Neural cell (in vitro differentiated cells): ENCODE measurements around the gene HPD. TPM values are rescaled to one million over a fixed set of nuclear protein-coding genes. Genes with fewer than 3 reads are reported as not detected.
A peak's percentile ranks its signal among the peaks of the same experiment; 100 is the strongest.

Experiments
- H2AFZ ChIP-seq: fragments of 200-600, 300-800 bp; sonication (generic), shearing (Covaris generic); 2 replicates; pipeline ENCODE4 v1.6.0; 2014; ENCODE audit warnings: low read depth, mild to moderate bottlenecking, antibody characterized with exemption, low read length, moderate library complexity
- H3F3A ChIP-seq: fragments of 200-600 bp; shearing (Covaris generic); 2 replicates; pipeline ENCODE4 v1.6.1; 2016; ENCODE audit warnings: mild to moderate bottlenecking, moderate library complexity, mixed read lengths, antibody characterized with exemption, low read length; ENCODE audit not compliant: insufficient read depth, poor library complexity, severe bottlenecking
- H3K27ac ChIP-seq: fragments of 200-600, 300-800 bp; sonication (generic), shearing (Covaris generic); 2 replicates; pipeline ENCODE4 v1.5.1; 2014; ENCODE audit warnings: mild to moderate bottlenecking, low read length, moderate library complexity
- H3K27me3 ChIP-seq: fragments of 300-800, 200-600 bp; sonication (generic), shearing (Covaris generic); 2 replicates; pipeline ENCODE4 v1.6.0; 2014; ENCODE audit warnings: mild to moderate bottlenecking, low read depth, low read length, moderate library complexity; ENCODE audit not compliant: insufficient read depth
- H3K36me3 ChIP-seq: fragments of 300-800, 200-600 bp; sonication (generic), shearing (Covaris generic); 2 replicates; pipeline ENCODE4 v1.5.1; 2014; ENCODE audit warnings: mild to moderate bottlenecking, antibody characterized with exemption, low read length, moderate library complexity; ENCODE audit not compliant: insufficient read depth
- H3K4me2 ChIP-seq: fragments of 300-800, 200-600 bp; sonication (generic), shearing (Covaris generic); 2 replicates; pipeline ENCODE4 v1.6.0; 2014; ENCODE audit warnings: mild to moderate bottlenecking, low read length
- H3K4me3 ChIP-seq: fragments of 300-800, 200-600 bp; sonication (generic), shearing (Covaris generic); 2 replicates; pipeline ENCODE4 v1.5.1; 2014; ENCODE audit warnings: mild to moderate bottlenecking, low read length, moderate library complexity
- H3K79me2 ChIP-seq: fragments of 200-600 bp; shearing (Covaris generic); replicated peaks from 2 replicates; pipeline ENCODE4 v1.6.0; 2014; ENCODE audit warnings: mild to moderate bottlenecking, low read length, moderate library complexity; ENCODE audit not compliant: insufficient read depth
- H3K9ac ChIP-seq: fragments of 300-800, 200-600 bp; sonication (generic), shearing (Covaris generic); 2 replicates; pipeline ENCODE4 v1.6.1; 2016; ENCODE audit warnings: mild to moderate bottlenecking, low read length, mixed read lengths
- H3K9me2 ChIP-seq: fragments of 200-600 bp; shearing (Covaris generic); 2 replicates; pipeline ENCODE4 v1.6.1; 2016; ENCODE audit warnings: mild to moderate bottlenecking, low read length, mixed read lengths; ENCODE audit not compliant: insufficient read depth
- H3K9me3 ChIP-seq: fragments of 200-600, 300-800 bp; sonication (generic), shearing (Covaris generic); 2 replicates; pipeline ENCODE4 v1.6.1; 2016; ENCODE audit warnings: mild to moderate bottlenecking, mixed run types, low read length, moderate library complexity, mixed read lengths
- H4K20me1 ChIP-seq: fragments of 200-600 bp; shearing (Covaris generic); 2 replicates; pipeline ENCODE4 v1.6.1; 2016; ENCODE audit warnings: mild to moderate bottlenecking, mixed run types; ENCODE audit not compliant: insufficient read depth
- EP300 ChIP-seq: fragments of 450-650 bp; conservative IDR thresholded peaks from 2 replicates; pipeline ENCODE4 v1.6.1; 2014; ENCODE audit warnings: antibody characterized with exemption, mild to moderate bottlenecking, moderate library complexity; ENCODE audit not compliant: poor library complexity, severe bottlenecking
- EZH2 ChIP-seq: fragments of 200-600, 300-800 bp; shearing (Covaris generic), sonication (generic); IDR thresholded peaks from 2 replicates; pipeline ENCODE4 v1.6.1; 2014; ENCODE audit warnings: antibody characterized with exemption, low read length, borderline replicate concordance, mild to moderate bottlenecking; ENCODE audit not compliant: insufficient read depth, poor library complexity, severe bottlenecking
- MXI1 ChIP-seq: fragments of 450-650 bp; conservative IDR thresholded peaks from 2 replicates; pipeline ENCODE4 v1.6.1; 2014; ENCODE audit warnings: antibody characterized with exemption, mild to moderate bottlenecking; ENCODE audit not compliant: poor library complexity, severe bottlenecking
- POLR2AphosphoS5 ChIP-seq: IDR thresholded peaks from 2 replicates; pipeline ENCODE4 v1.6.1; 2012
- RAD21 ChIP-seq: fragments of 450-650 bp; conservative IDR thresholded peaks from 2 replicates; pipeline ENCODE4 v1.6.1; 2014; ENCODE audit warnings: antibody characterized with exemption, mild to moderate bottlenecking, moderate library complexity
- REST ChIP-seq: IDR thresholded peaks from 2 replicates; pipeline ENCODE4 v1.6.1; 2012; ENCODE audit warnings: borderline replicate concordance
- SMC3 ChIP-seq: fragments of 450-650 bp; conservative IDR thresholded peaks from 2 replicates; pipeline ENCODE4 v1.6.1; 2014; ENCODE audit warnings: antibody characterized with exemption, mild to moderate bottlenecking, moderate library complexity; ENCODE audit not compliant: poor library complexity
- TAF1 ChIP-seq: IDR thresholded peaks from 2 replicates; pipeline ENCODE4 v1.6.1; 2012; ENCODE audit warnings: low read depth
- polyA plus RNA-seq: library from polyadenylated mRNA; depleted of rRNA; stranded (reverse); fragments of >200 nt; gene quantifications from 2 replicates; pipeline ENCODE4 v1.2.3, GENCODE V29; 2014
- TF ChIP-seq, protein P1 (sequence below): fragments of 450-650 bp; IDR thresholded peaks from 2 replicates; pipeline ENCODE4 v1.5.1; 2014; ENCODE audit warnings: antibody characterized with exemption, mild to moderate bottlenecking, moderate library complexity; ENCODE audit not compliant: poor library complexity, severe bottlenecking

The HPD gene
- polyA plus RNA-seq, 1 donor from 2014 or later = not detected

- no peak overlapping the region for H3K27ac ChIP-seq
- H4K20me1 ChIP-seq = peaks cover 46% of the 10 kb centered on the region
- H3K9ac ChIP-seq = no peak overlapping the region
- no peaks in the 10 kb centered on the region for H3K27me3 ChIP-seq
- no peak overlapping the region for H3K4me3 ChIP-seq
- H3K36me3 ChIP-seq = no peaks in the 10 kb centered on the region
- no peak overlapping the region for H3K4me2 ChIP-seq
- H3K9me3 ChIP-seq = no peaks in the 10 kb centered on the region
- H3K79me2 ChIP-seq = peaks cover 91% of the 10 kb centered on the region
- H3F3A ChIP-seq = no peaks in the 10 kb centered on the region
- H2AFZ ChIP-seq = no peak overlapping the region
- TF ChIP-seq TAF1 (no peak), EP300 (no peak)
- H3K9me2 ChIP-seq = no peaks in the 10 kb centered on the region
These were observed 48.9 kb downstream of the HPD start for GRCh38 chr12:121809712-121810116.

DNA sequence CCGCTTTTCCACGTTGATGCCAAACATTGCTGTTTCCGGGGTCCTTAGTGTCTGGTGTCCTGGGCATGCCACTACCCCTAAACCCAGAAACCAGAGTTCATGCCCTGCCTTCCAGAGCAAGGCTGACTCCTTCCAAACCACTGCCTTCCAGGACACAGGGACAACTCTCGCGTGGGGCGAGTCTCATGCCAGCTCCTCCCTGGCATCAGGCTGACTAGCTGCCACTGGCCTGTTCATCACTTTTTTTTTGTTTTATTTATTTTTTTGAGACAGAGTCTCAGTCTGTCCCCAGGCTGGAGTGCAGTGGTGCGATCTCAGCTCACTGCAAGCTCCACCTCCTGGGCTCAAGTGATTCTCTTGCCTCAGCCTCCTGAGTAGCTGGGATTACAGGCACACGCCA, 50.0 kb downstream of the HPD start:
- no peak overlapping the region for H3K9ac ChIP-seq
- peaks cover 91% of the 10 kb centered on the region for H3K79me2 ChIP-seq
- TF ChIP-seq POLR2AphosphoS5 (no peak), REST (no peak), TAF1 (no peak), MXI1 (no peak)
- H3K4me2 ChIP-seq = no peak overlapping the region
- H3K36me3 ChIP-seq = no peaks in the 10 kb centered on the region
- H3K9me2 ChIP-seq = no peaks in the 10 kb centered on the region
- no peak overlapping the region for H3K27ac ChIP-seq
- no peaks in the 10 kb centered on the region for H3K27me3 ChIP-seq
- no peaks in the 10 kb centered on the region for H3F3A ChIP-seq
- no peaks in the 10 kb centered on the region for H3K9me3 ChIP-seq
- peaks cover 46% of the 10 kb centered on the region for H4K20me1 ChIP-seq
- H3K4me3 ChIP-seq = no peak overlapping the region
- H2AFZ ChIP-seq = no peak overlapping the region

DNA sequence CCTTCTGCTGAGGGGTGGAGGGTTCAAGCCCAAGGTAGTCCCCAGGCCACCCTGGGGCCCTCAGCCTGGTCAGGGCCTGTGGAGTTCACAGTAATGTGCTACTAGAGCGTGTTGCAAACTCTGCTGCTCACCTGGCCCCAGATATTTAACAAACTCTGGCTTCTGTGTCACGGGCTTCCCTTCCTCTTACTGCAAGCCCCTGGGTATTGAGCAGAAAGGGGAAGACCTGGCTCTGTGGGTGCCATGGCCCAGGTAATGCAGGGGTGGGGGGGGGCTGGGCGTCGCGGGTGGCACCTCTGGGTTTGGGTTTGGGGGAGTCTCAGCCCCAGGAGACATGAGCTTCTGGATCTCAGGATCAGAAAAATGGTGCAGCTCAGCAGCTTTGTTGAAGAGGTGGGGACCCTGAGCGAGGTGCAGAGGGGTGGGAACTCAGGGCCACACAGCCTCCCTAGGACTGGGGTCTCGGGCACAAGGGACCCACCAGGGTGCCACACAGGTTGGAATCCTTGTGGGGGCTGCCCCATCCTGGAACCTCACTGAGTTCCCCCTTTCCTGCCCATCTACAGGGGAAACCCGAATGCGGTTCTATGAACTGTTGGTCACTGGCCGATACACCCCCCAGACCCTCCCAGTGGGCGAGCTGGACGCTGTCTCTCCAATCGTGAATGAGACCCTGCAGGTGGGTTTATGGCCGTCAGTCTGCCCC, 50.9 kb downstream of the HPD start:
- Histone ChIP-seq H3K9me2 (no peaks in the 10 kb centered on the region), H2AFZ (no peak overlapping the region), H3K27me3 (no peaks in the 10 kb centered on the region), H3K4me3 (peak overlapping the region; percentile 92), H3K4me2 (no peak overlapping the region), H3F3A (no peaks in the 10 kb centered on the region), H4K20me1 (peaks cover 40% of the 10 kb centered on the region), H3K27ac (no peak overlapping the region), H3K9me3 (no peaks in the 10 kb centered on the region), H3K79me2 (peaks cover 83% of the 10 kb centered on the region), H3K9ac (no peak overlapping the region), H3K36me3 (no peaks in the 10 kb centered on the region)
- TF ChIP-seq EZH2 (no peak), TAF1 (no peak), POLR2AphosphoS5 (no peak), SMC3 (no peak), REST (no peak), RAD21 (no peak), EP300 (no peak), MXI1 (no peak)
- TF ChIP-seq, protein P1, sequence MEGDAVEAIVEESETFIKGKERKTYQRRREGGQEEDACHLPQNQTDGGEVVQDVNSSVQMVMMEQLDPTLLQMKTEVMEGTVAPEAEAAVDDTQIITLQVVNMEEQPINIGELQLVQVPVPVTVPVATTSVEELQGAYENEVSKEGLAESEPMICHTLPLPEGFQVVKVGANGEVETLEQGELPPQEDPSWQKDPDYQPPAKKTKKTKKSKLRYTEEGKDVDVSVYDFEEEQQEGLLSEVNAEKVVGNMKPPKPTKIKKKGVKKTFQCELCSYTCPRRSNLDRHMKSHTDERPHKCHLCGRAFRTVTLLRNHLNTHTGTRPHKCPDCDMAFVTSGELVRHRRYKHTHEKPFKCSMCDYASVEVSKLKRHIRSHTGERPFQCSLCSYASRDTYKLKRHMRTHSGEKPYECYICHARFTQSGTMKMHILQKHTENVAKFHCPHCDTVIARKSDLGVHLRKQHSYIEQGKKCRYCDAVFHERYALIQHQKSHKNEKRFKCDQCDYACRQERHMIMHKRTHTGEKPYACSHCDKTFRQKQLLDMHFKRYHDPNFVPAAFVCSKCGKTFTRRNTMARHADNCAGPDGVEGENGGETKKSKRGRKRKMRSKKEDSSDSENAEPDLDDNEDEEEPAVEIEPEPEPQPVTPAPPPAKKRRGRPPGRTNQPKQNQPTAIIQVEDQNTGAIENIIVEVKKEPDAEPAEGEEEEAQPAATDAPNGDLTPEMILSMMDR = no peak
